Measurements from ENCODE around the gene TBPL1. TPM values are rescaled to one million over a fixed set of nuclear protein-coding genes. Genes with fewer than 3 reads are reported as not detected.

Gene TBPL1
- total RNA-seq, 1 donor from 2014 or later: 35.7 TPM

GRCh38 chr6:134005800-134006199, 52.8 kb downstream of the TBPL1 start:
- Mint-ChIP-seq H3K36me3 (ENCODE audit: low read depth) (no peaks in the 10 kb centered on the region), H3K27me3 (peaks cover 25% of the 10 kb centered on the region), H3K27ac (no peak overlapping the region), H3K4me3 (no peak overlapping the region), H3K4me1 (no peaks in the 10 kb centered on the region), H3K9me3 (no peaks in the 10 kb centered on the region)
- ATAC-seq (ENCODE audit: low read depth) (no peak), DNase-seq (no peak)
- CTCF ChIA-PET: interaction anchor here (0.6 kb wide), 1 partner anchor 84 kb away, joined by 3 read pairs; no protein-coding TSS in a partner anchor
- TF ChIP-seq CTCF (IDR thresholded peaks at IDR 0.05): no peak
- intact Hi-C loops (cut with micrococcal nuclease): no loop called here
- POLR2A ChIA-PET: no interaction called here

GRCh38 chr6:134007077-134007476, 54.1 kb downstream of the TBPL1 start:
- no peak for ATAC-seq (ENCODE audit: low read depth)
- intact Hi-C loops (cut with micrococcal nuclease): no loop called here
- no peaks in the 10 kb centered on the region for H3K4me1 Mint-ChIP-seq
- no peaks in the 10 kb centered on the region for H3K36me3 Mint-ChIP-seq (ENCODE audit: low read depth)
- H3K27me3 Mint-ChIP-seq: peaks cover 25% of the 10 kb centered on the region
- CTCF ChIA-PET: no interaction called here
- no peak for TF ChIP-seq CTCF (IDR thresholded peaks at IDR 0.05)
- DNase-seq: no peak
- POLR2A ChIA-PET: no interaction called here
- no peak overlapping the region for H3K27ac Mint-ChIP-seq
- no peaks in the 10 kb centered on the region for H3K9me3 Mint-ChIP-seq
- no peak overlapping the region for H3K4me3 Mint-ChIP-seq

- POLR2A ChIA-PET: no interaction called here
- H3K4me3 Mint-ChIP-seq: no peak overlapping the region
- no peaks in the 10 kb centered on the region for H3K4me1 Mint-ChIP-seq
- DNase-seq (no peak), ATAC-seq (ENCODE audit: low read depth) (no peak)
- H3K36me3 Mint-ChIP-seq (ENCODE audit: low read depth): no peaks in the 10 kb centered on the region
- intact Hi-C loops (cut with micrococcal nuclease): no loop called here
- no peak overlapping the region for H3K27ac Mint-ChIP-seq
- no peak for TF ChIP-seq CTCF (IDR thresholded peaks at IDR 0.05)
- H3K27me3 Mint-ChIP-seq: peaks cover 28% of the 10 kb centered on the region
- no peaks in the 10 kb centered on the region for H3K9me3 Mint-ChIP-seq
- CTCF ChIA-PET: no interaction called here
Measured at GRCh38 chr6:134009876-134010275, 56.9 kb downstream of the TBPL1 start.

GRCh38 chr6:134010400-134010799, 57.4 kb downstream of the TBPL1 start:
- no peak for TF ChIP-seq CTCF (IDR thresholded peaks at IDR 0.05)
- Mint-ChIP-seq H3K27me3 (peaks cover 28% of the 10 kb centered on the region), H3K36me3 (ENCODE audit: low read depth) (no peaks in the 10 kb centered on the region), H3K4me3 (no peak overlapping the region), H3K4me1 (no peaks in the 10 kb centered on the region), H3K27ac (no peak overlapping the region), H3K9me3 (no peaks in the 10 kb centered on the region)
- intact Hi-C loops (cut with micrococcal nuclease): no loop called here
- CTCF ChIA-PET: no interaction called here
- POLR2A ChIA-PET: no interaction called here
- no peak for DNase-seq
- no peak for ATAC-seq (ENCODE audit: low read depth)

- H3K27me3 Mint-ChIP-seq: peaks cover 26% of the 10 kb centered on the region
- ATAC-seq (ENCODE audit: low read depth) (no peak), DNase-seq (no peak)
- POLR2A ChIA-PET: no interaction called here
- no peaks in the 10 kb centered on the region for H3K9me3 Mint-ChIP-seq
- no peaks in the 10 kb centered on the region for H3K4me1 Mint-ChIP-seq
- CTCF ChIA-PET: no interaction called here
- no peaks in the 10 kb centered on the region for H3K36me3 Mint-ChIP-seq (ENCODE audit: low read depth)
- TF ChIP-seq CTCF (IDR thresholded peaks at IDR 0.05): no peak
- intact Hi-C loops (cut with micrococcal nuclease): no loop called here
- H3K4me3 Mint-ChIP-seq: no peak overlapping the region
- no peak overlapping the region for H3K27ac Mint-ChIP-seq
Measured at GRCh38 chr6:134010974-134011373, 58.0 kb downstream of the TBPL1 start.
